ENCODE data around the gene CBLB. TPM values are rescaled to one million over a fixed set of nuclear protein-coding genes. Genes with fewer than 3 reads are reported as not detected.

CBLB gene
- total RNA-seq, 4 donors from 2014 or later = 94.7 to 205 (median 126) TPM

- no peak for TF ChIP-seq CTCF (IDR thresholded peaks at IDR 0.05)
- ATAC-seq (ENCODE audit: low FRiP score) (no peak), DNase-seq (ENCODE audit: low spot score) (no peak)
These were observed 180.0 kb downstream of the CBLB start for GRCh38 chr3:105688821-105689220.

- peak; percentile 46 for ATAC-seq (ENCODE audit: low FRiP score)
- no peak for TF ChIP-seq CTCF (IDR thresholded peaks at IDR 0.05)
- DNase-seq (ENCODE audit: low spot score) = no peak
These were observed 182.4 kb downstream of the CBLB start for GRCh38 chr3:105686278-105686897.

GRCh38 chr3:105679951-105680350 is 188.9 kb downstream of the CBLB start:
- TF ChIP-seq CTCF (IDR thresholded peaks at IDR 0.05) = no peak
- DNase-seq (ENCODE audit: low spot score) (no peak), ATAC-seq (ENCODE audit: low FRiP score) (no peak)

- ATAC-seq (ENCODE audit: low FRiP score) (no peak), DNase-seq (ENCODE audit: low spot score) (no peak)
- TF ChIP-seq CTCF (IDR thresholded peaks at IDR 0.05) = no peak
These were observed 190.8 kb downstream of the CBLB start for GRCh38 chr3:105678017-105678416.

GRCh38 chr3:105676621-105677300 is 192.1 kb downstream of the CBLB start:
- DNase-seq (ENCODE audit: low spot score) (no peak), ATAC-seq (ENCODE audit: low FRiP score) (no peak)
- no peak for TF ChIP-seq CTCF (IDR thresholded peaks at IDR 0.05)

- ATAC-seq (ENCODE audit: low FRiP score) = no peak
- DNase-seq (ENCODE audit: low spot score) = no peak
- TF ChIP-seq CTCF (IDR thresholded peaks at IDR 0.05) = no peak
These were observed 194.3 kb downstream of the CBLB start for GRCh38 chr3:105674437-105675065.
